8988T (cell line): ENCODE results near the gene SMPDL3B.

ENCODE experiments used
- DNase-seq: peaks from one replicate; pipeline ENCODE4 v3.0.0; 2011

SMPDL3B gene

DNA sequence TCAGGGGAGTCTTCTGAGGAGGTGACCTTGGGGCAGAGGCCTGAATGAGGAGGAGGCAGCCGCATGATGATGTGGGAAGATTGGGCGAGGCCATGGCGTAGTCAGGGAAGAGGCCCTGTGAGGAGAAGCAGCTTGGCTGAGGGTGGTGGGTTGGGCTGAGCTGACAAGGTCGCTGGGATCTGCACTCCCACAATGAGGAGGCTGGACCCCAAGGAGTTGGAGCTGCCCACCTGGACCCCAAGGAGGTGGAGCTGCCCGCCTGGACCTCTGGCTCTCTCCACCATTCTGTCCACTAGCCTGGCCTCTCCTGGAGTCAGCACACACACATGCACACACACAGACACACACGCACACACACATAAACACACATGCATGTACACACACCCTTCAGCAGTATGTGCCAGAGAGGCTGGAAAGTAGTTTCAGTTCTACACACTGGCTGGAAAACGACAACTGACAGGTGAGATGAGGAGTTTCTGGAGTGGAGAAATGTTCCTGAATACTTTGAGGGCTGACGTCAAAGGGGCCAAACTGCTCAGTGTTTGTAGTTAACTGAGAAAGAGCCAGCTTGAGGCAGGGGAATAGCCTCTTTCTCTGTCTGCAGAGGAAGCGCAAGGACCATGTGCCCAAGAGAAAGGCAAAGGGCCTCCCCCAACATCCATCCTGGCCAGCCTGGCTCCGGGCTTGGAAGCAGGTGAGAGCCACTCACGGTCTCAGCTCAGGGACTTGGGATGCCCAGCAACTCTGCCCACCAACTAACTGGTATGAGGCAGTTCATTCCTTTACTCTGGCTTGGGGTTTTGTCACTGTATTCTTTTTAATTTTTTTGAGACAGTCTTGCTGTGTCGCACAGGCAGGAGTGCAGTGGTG lies 7.1 kb downstream of the SMPDL3B start:
- no peak for DNase-seq

DNA sequence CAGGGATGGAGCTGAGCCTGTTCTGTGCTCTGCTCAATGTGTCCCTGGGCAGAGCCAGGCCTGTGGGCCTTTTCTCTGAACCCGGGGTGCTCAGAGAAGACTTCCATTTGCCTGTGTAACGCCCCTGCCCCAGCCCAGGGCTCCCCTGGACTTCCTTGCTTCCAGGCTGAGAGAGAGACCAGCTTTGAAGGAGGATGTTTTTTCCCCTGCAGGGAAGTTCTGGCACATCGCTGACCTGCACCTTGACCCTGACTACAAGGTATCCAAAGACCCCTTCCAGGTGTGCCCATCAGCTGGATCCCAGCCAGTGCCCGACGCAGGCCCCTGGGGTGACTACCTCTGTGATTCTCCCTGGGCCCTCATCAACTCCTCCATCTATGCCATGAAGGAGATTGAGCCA lies 10.2 kb downstream of the SMPDL3B start:
- DNase-seq: no peak

- no peak for DNase-seq
These were observed 14.2 kb downstream of the SMPDL3B start for GRCh38 chr1:27949027-27949426.

GRCh38 chr1:27951396-27951795 lies 16.6 kb downstream of the SMPDL3B start:
- DNase-seq: no peak

- DNase-seq: no peak
These were observed 17.3 kb downstream of the SMPDL3B start for GRCh38 chr1:27952147-27952546.

DNA sequence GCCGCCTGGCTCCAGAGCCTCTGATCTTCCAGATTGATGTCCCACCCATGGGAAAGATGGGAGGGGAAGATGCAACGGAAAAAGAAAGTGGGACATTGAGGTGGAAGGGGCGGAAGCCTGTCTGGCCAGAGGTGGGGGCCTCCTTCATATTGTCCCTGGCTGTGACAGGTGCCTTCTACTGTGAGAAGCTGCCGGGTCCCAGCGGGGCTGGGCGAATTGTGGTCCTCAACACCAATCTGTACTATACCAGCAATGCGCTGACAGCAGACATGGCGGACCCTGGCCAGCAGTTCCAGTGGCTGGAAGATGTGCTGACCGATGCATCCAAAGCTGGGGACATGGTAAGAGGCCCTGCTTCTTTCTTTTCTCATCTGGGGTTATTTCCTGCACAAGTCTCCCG lies 19.4 kb downstream of the SMPDL3B start:
- DNase-seq: no peak

DNA sequence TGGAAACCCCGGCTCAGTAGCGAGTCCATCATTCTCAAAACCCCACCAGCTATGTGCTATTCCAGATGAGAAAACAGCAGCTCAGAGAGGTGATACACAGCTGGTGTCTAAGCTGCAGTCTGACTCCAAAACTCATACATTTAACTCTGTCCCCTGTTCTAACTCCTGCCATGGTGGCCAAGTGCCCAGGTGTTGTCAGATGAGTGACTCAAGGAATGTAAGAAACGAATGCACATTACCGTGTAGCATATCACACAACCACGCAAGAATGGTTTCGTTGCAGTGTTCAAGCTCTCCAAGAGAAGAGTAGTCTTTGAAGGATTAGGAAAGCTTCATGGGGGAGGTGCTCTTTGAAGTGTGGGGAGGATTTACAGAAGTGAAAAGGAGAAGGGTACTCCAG lies 20.3 kb downstream of the SMPDL3B start:
- no peak for DNase-seq

GRCh38 chr1:27956761-27957160 lies 22.0 kb downstream of the SMPDL3B start:
- DNase-seq: no peak

- DNase-seq: no peak
These were observed 22.9 kb downstream of the SMPDL3B start for GRCh38 chr1:27957655-27958054.

DNA sequence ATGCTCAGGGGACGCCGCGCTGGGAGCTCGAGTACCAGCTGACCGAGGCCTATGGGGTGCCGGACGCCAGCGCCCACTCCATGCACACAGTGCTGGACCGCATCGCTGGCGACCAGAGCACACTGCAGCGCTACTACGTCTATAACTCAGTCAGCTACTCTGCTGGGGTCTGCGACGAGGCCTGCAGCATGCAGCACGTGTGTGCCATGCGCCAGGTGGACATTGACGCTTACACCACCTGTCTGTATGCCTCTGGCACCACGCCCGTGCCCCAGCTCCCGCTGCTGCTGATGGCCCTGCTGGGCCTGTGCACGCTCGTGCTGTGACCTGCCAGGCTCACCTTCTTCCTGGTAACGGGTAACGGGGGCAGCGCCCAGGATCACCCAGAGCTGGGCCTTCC lies 23.7 kb downstream of the SMPDL3B start:
- DNase-seq: no peak

DNA sequence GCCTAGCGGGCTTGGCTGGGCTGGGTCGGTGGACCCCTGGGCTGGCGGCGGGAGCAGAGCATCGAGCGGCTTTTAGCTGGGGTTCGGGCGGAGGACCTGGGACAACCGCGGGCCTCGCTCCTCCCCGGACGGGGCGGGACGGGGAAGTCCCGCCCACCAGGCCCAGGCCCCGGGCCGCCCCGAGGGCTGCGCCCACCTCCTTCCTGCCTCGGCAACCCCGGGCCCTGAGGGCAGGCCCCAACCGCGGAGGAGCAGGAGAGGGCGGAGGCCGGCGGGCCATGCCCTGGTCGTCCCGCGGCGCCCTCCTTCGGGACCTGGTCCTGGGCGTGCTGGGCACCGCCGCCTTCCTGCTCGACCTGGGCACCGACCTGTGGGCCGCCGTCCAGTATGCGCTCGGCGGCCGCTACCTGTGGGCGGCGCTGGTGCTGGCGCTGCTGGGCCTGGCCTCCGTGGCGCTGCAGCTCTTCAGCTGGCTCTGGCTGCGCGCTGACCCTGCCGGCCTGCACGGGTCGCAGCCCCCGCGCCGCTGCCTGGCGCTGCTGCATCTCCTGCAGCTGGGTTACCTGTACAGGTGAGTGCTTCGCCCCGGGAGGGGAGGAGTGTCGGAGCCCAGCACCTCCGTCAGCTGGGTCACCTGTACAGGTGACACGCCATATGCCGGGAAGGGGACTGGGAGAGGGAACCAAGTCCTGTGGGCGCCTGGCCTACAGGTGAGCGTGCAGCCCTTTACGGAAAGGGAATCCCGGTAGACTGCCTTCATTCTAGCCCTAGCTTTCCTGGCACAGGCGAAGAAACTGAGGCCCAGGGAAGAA lies 25.2 kb downstream of the SMPDL3B start, which contains the start of gene XKR8:
Gene XKR8, plus strand, starts transcription at position 182 of the 812 bp plus-strand sequence. Its CDS starts 97 bp downstream, at position 279.
- DNase-seq: peak; percentile 91

DNA sequence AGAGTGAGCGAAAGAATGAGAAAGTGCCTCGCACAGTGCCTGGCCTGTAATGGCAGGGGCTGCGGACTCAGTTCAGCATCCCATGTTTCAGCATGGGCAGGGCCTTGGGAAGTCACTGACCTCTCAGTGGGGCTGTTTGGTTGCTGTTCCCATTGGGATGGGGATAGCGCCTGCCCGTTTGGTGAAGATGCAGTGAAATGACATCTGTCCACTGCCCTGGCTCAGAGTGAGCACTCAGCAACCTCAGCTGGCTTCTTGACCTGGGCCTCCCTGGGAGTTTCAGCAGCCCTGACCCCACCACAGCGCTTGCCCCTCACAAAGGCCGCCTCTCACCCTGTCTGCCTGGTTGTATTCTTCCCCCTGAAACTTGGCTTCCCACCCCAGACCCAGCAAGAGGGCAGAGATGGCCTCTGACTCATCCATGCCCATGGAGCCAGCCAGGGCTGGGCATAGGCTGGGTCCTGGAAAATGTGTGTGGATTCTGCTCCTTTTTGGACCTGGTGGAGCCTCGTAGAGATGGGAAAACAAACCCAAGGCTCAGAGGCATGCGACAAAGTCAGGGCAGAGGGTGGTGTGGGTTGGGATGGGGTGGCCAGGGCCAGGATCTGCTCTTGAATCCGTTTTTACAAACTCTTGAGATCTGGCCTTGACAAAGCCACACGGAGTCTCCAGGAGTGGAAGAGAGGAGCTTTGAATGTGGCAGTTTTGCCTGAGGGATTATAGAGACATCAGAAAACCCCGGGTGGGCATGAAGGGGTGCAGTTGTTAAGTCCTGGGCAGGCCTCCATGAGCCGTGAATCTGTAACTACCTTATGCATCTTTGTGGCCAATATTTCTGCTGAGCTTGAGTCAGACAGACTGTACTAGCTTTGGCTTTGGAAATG lies 26.2 kb downstream of the SMPDL3B start:
- DNase-seq: no peak

DNA sequence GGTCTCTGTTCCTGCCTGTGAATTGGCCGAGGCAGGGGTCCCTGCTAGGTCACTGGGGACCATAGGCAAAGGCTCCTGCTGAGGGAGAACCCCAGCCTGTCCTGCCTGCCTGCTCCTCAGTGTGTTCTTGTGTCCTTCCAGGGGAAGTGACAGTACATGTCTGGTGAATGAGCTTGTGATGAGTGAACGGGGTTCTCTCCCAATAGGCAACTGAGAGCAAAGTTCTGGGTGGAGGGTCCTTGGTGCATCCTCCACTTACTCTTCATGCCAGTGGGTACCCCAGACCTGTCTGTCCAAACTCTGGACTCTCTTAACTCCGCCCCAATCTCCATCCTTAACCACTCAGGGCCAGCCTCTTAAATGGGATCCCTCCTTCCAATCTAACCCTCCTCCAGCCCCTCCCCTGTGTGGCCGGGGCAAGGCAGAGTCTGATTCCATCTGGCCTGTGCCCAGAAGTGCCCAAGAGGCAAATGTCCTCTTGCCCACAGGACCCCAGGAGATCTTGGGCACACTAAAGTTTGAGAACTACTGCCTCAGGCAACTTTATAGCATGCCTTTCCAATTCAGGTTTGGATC lies 26.9 kb downstream of the SMPDL3B start:
- no peak for DNase-seq

DNA sequence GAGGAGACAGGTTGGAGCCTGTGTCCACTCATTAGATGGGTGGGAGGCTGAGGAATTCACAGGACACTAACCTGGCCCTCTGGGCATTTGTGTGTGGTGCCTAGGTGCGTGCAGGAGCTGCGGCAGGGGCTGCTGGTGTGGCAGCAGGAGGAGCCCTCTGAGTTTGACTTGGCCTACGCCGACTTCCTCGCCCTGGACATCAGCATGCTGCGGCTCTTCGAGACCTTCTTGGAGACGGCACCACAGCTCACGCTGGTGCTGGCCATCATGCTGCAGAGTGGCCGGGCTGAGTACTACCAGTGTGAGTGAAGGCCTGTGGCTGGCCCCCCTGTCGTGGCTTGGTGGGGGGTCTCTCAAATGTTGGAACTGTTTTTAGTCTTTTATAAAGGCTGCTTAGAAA lies 28.6 kb downstream of the SMPDL3B start:
- no peak for DNase-seq

DNA sequence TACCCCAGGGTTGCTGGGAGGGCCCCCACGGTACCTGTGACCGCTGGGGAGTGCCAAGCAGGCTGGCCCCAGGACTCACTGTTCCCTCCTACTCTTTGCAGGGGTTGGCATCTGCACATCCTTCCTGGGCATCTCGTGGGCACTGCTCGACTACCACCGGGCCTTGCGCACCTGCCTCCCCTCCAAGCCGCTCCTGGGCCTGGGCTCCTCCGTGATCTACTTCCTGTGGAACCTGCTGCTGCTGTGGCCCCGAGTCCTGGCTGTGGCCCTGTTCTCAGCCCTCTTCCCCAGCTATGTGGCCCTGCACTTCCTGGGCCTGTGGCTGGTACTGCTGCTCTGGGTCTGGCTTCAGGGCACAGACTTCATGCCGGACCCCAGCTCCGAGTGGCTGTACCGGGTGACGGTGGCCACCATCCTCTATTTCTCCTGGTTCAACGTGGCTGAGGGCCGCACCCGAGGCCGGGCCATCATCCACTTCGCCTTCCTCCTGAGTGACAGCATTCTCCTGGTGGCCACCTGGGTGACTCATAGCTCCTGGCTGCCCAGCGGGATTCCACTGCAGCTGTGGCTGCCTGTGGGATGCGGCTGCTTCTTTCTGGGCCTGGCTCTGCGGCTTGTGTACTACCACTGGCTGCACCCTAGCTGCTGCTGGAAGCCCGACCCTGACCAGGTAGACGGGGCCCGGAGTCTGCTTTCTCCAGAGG lies 31.8 kb downstream of the SMPDL3B start:
- peak; percentile 52 for DNase-seq

- DNase-seq: no peak
These were observed 32.5 kb downstream of the SMPDL3B start for GRCh38 chr1:27967106-27967883.

GRCh38 chr1:27967884-27968466 lies 33.2 kb downstream of the SMPDL3B start:
- no peak for DNase-seq

- no peak for DNase-seq
These were observed 33.9 kb downstream of the SMPDL3B start for GRCh38 chr1:27968692-27969091.

- no peak for DNase-seq
These were observed 35.6 kb downstream of the SMPDL3B start for GRCh38 chr1:27970401-27970800.

- no peak for DNase-seq
These were observed 36.9 kb downstream of the SMPDL3B start for GRCh38 chr1:27971674-27972073.

DNA sequence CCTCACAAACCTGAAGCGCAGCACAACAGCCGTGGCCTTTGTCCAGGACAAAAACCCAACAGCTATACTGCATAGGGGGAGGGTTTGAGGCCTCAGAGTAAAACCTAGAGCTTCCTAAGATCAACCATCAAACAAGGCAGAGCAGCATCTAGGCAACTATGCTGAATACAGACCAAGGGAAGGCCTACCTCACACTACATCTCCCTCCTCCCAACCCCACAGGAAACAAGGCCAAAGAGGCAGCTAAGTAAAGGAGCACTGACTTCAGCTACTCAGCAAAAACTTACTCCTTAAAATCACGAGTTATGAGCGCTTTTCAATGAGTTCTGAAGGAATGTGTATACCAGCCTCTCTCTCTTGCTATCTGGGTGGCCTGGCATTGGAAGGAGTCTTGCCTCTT lies 37.3 kb downstream of the SMPDL3B start:
- DNase-seq: no peak
